Spleen (tissue), 11 donors: ENCODE measurements around the gene VGF. TPM values are rescaled to one million over a fixed set of nuclear protein-coding genes. Genes with fewer than 3 reads are reported as not detected.

Source experiments
- DNase-seq: peaks from one replicate; pipeline ENCODE4 v3.0.0-alpha.2; 2020
- H3K27ac ChIP-seq, 8 donors: fragments of 200-600 bp; sonication (generic) in 7 of 8; 1 replicate in 4 of 8; 2 replicates in 4 of 8; pipeline versions ENCODE4 v1.5.0 to v1.8.0; 2016 to 2021; ENCODE audit warnings: inconsistent platforms in 4 of 8, mild to moderate bottlenecking in 4 of 8, moderate library complexity in 1 of 8
- H3K27me3 ChIP-seq, 7 donors: fragments of 200-600 bp; sonication (generic) in 6 of 7; replicated peaks in 1 of 7; 1 replicate in 4 of 7; 2 replicates in 3 of 7; pipeline versions ENCODE4 v1.5.0 to v1.8.0; 2016 to 2021; ENCODE audit warnings: inconsistent platforms in 3 of 7, mild to moderate bottlenecking in 1 of 7
- H3K36me3 ChIP-seq, 6 donors: fragments of 200-600 bp; sonication (generic) in 5 of 6; 1 replicate in 4 of 6; 2 replicates in 2 of 6; pipeline versions ENCODE4 v1.5.0 to v1.8.0; 2016 to 2021; ENCODE audit warnings: inconsistent platforms in 2 of 6
- H3K4me1 ChIP-seq, 6 donors: fragments of 200-600 bp; sonication (generic) in 5 of 6; 1 replicate in 3 of 6; 2 replicates in 3 of 6; pipeline versions ENCODE4 v1.5.0 to v1.8.0; 2016 to 2021; ENCODE audit warnings: inconsistent platforms in 3 of 6
- H3K4me3 ChIP-seq, 8 donors: fragments of 200-600 bp; sonication (generic) in 7 of 8; 1 replicate in 4 of 8; 2 replicates in 4 of 8; pipeline versions ENCODE4 v1.5.0 to v1.8.0; 2016 to 2021; ENCODE audit warnings: inconsistent platforms in 4 of 8, mild to moderate bottlenecking in 4 of 8, moderate library complexity in 2 of 8
- H3K9me3 ChIP-seq, 8 donors: fragments of 200-600 bp; sonication (generic) in 7 of 8; 1 replicate in 4 of 8; 2 replicates in 4 of 8; pipeline versions ENCODE4 v1.5.0 to v1.8.0; 2016 to 2021; ENCODE audit warnings: inconsistent platforms in 4 of 8
- POLR2A ChIP-seq, 3 donors: fragments of 450-650 bp; IDR thresholded peaks; one replicate each; pipeline ENCODE4 v1.5.1; 2017; ENCODE audit warnings: antibody characterized with exemption in 3 of 3, mild to moderate bottlenecking in 1 of 3
- POLR2AphosphoS5 ChIP-seq, 3 donors: sonication (generic); formaldehyde crosslinking; IDR thresholded peaks; one replicate each; pipeline ENCODE4 v1.5.1; 2017; ENCODE audit warnings: antibody characterized with exemption in 3 of 3
- WGBS, 5 donors: extraction: QIAGEN DNeasy Blood & Tissue Kit in 3 of 5; methylation state at CpG; one replicate each; pipeline versions ENCODE4 v1.1.5 to v1.1.7; 2013 to 2018; 5-methylcytosine and 5-hydroxymethylcytosine counted together
- intact Hi-C: fragments of 100-400 bp; cut with DNase I; formaldehyde crosslinking; loops from one replicate; pipeline ENCODE4 v1.15.0; 2023; ENCODE audit warnings: low total_unique reads
- polyA plus RNA-seq, 3 donors: library from polyadenylated mRNA; stranded (reverse); fragments of 200-250 nt; gene quantifications; one replicate each; pipeline ENCODE4 v1.2.1, GENCODE V29; 2013
- total RNA-seq, 7 donors: library from RNA; depleted of rRNA in 3 of 7; stranded (reverse); fragments of >200 nt in 3 of 7; fragmentation: NEBNext Ultra II Directional in 4 of 7; extraction: Animal tissue kit (Norgen Biotek cat#: 25700) in 4 of 7; gene quantifications; one replicate each; pipeline versions ENCODE4 v1.1.0 to v1.2.1, GENCODE V29; 2016 to 2021
- TF ChIP-seq, protein P1 (sequence below), 11 experiments: fragments of 200-600 bp in 7 of 11; fragments of 450-650 bp in 4 of 11; sonication (generic) in 4 of 11; IDR thresholded peaks in 8 of 11; conservative IDR thresholded peaks in 3 of 11; 1 replicate in 7 of 11; 2 replicates in 4 of 11; pipeline versions ENCODE4 v1.4.0 to v1.8.0; 2016 to 2021; ENCODE audit warnings: antibody characterized with exemption in 11 of 11, inconsistent platforms in 4 of 11, mild to moderate bottlenecking in 1 of 11
- donor health status: healthy with polysubstance abuse.
- donor health status: DM: no; HTN: no; CAD: no; lungs with moderate emphysema.
- donor health status: DM: no; HTN: no; CAD: no.
- donor health status: Bipolar disorder and iron deficiency.
- donor health status: healthy.
- donor health status: DM: no; HTN: no; CAD: no.
- donor health status: DM: yes; HTN: yes; CAD: no.

VGF gene
- total and polyA plus RNA-seq, 10 donors: 0.06 to 0.21 (median 0.14) TPM; not detected in 6

DNA sequence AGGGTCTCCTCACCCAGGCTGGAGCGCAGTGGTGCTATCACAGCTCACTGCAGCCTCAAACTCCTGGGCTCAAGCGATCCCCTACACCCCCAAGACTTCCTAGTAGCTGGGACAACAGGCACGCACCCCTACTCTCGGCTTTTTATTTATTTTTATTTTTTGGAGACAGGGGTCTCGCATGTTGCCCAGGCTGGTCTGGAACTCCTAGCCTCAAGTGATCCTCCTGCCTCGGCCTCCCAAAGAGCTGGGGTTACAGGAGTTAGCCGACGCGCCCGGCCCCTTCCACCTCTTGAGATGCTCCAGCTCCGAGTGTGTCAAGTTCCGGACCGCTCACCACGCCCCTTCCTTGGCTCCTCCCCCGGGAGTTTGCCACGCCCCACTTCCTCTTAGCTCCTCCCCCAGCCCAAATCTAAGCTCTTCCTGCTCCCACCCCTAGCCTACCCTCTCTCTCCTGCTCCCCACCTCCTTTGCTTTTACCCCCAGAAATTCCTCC is 8.4 kb upstream of the VGF start:
- peaks cover 29 to 61% (median 50%) of the 10 kb centered on the region in 6 donors for H3K4me1 ChIP-seq
- H3K27ac ChIP-seq: no peak overlapping the region
- 5 to 10% (median 6%) methylated on average over 16 of the region's 16 CpGs for whole genome bisulfite sequencing, 5 donors
- H3K4me3 ChIP-seq: peak overlapping the region in 2 of 8 donors; percentile 22 to 38
- H3K27me3 ChIP-seq: peaks cover 28 to 100% (median 100%) of the 10 kb centered on the region in 7 donors
- DNase-seq: no peak
- peaks cover 0 to 3% (median 0%) of the 10 kb centered on the region in 8 donors for H3K9me3 ChIP-seq
- intact Hi-C loops: no loop called here
- H3K36me3 ChIP-seq: no peaks in the 10 kb centered on the region
- TF ChIP-seq POLR2AphosphoS5 (IDR thresholded peaks at IDR 0.05) (no peak), POLR2A (IDR thresholded peaks at IDR 0.05) (no peak)
- TF ChIP-seq, protein P1, sequence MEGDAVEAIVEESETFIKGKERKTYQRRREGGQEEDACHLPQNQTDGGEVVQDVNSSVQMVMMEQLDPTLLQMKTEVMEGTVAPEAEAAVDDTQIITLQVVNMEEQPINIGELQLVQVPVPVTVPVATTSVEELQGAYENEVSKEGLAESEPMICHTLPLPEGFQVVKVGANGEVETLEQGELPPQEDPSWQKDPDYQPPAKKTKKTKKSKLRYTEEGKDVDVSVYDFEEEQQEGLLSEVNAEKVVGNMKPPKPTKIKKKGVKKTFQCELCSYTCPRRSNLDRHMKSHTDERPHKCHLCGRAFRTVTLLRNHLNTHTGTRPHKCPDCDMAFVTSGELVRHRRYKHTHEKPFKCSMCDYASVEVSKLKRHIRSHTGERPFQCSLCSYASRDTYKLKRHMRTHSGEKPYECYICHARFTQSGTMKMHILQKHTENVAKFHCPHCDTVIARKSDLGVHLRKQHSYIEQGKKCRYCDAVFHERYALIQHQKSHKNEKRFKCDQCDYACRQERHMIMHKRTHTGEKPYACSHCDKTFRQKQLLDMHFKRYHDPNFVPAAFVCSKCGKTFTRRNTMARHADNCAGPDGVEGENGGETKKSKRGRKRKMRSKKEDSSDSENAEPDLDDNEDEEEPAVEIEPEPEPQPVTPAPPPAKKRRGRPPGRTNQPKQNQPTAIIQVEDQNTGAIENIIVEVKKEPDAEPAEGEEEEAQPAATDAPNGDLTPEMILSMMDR (IDR thresholded peaks at IDR 0.05 in 8 of 11, conservative IDR thresholded peaks at IDR 0.05 in 3 of 11): no peak

DNA sequence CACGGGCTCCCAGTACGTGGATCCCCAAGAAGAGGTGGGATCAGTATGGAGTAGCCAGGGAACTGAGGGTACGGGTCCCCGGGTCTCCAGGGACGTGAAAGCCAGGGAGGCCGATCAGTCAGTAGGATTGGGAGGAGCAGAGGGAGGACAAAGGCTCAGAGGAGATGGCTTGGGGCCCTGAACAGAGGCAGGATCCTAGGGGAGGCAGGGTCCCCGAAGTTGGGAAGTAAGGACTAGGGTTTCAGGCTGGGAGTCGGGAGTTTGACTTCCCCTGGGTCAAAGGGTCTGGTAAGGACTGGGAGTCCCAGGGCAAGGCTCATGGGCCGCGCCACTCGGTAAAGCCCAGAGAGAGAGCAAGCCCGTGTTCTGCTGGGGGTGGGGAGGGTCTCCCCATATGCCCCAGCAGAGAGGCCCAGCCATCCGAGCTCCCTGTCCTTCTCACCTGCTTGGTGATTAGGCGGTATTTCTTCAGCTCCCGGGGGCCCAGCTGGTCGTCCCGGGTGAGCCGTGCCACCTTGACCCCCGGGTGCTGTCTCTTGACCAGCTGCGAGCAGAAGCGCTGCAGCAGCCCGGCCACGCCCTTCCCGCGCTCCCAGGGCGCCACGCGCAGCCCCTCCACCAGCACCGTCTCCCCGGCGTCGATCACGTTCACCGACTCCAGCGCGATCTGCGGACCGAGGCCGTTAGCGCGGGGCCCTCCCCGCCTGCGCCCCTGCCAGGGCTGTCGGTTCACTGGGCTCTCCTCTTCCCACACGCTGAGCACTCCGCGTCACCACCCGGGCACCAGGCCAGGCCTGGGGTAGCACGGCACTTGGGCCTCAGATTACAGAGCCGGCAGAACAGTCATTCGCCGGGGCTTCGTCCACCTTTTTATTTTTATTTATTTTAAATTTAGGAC is 7.7 kb upstream of the VGF start:
- no peaks in the 10 kb centered on the region for H3K36me3 ChIP-seq
- TF ChIP-seq POLR2AphosphoS5 (IDR thresholded peaks at IDR 0.05): peak in 1 of 3 donors; percentile 33
- TF ChIP-seq, protein P1 (IDR thresholded peaks at IDR 0.05 in 8 of 11, conservative IDR thresholded peaks at IDR 0.05 in 3 of 11): no peak
- no peak overlapping the region for H3K27ac ChIP-seq
- 3 to 5% (median 3%) methylated on average over 18 to 53 of the region's 53 CpGs for WGBS, 5 donors
- intact Hi-C loops: no loop called here
- H3K4me1 ChIP-seq: peaks cover 29 to 60% (median 50%) of the 10 kb centered on the region in 6 donors
- peaks cover 28 to 100% (median 100%) of the 10 kb centered on the region in 7 donors for H3K27me3 ChIP-seq
- peaks cover 0 to 3% (median 0%) of the 10 kb centered on the region in 8 donors for H3K9me3 ChIP-seq
- peak overlapping the region in 3 of 8 donors; percentile 4 to 38 (median 22) for H3K4me3 ChIP-seq
- DNase-seq: no peak

GRCh38 chr7:101172005-101172853 is 6.9 kb upstream of the VGF start:
- peaks cover 0 to 3% (median 0%) of the 10 kb centered on the region in 8 donors for H3K9me3 ChIP-seq
- DNase-seq: no peak
- no peak overlapping the region for H3K27ac ChIP-seq
- 0 to 5% (median 3%) methylated on average over 27 to 79 of the region's 79 CpGs for WGBS, 5 donors
- TF ChIP-seq POLR2AphosphoS5 (IDR thresholded peaks at IDR 0.05) (peak; percentile 80 to 86 (median 80)), POLR2A (IDR thresholded peaks at IDR 0.05) (no peak)
- TF ChIP-seq, protein P1 (IDR thresholded peaks at IDR 0.05 in 8 of 11, conservative IDR thresholded peaks at IDR 0.05 in 3 of 11): no peak
- peaks cover 29 to 60% (median 50%) of the 10 kb centered on the region in 6 donors for H3K4me1 ChIP-seq
- no peaks in the 10 kb centered on the region for H3K36me3 ChIP-seq
- peak overlapping the region in 3 of 8 donors; percentile 1 to 38 (median 22) for H3K4me3 ChIP-seq
- peaks cover 28 to 100% (median 100%) of the 10 kb centered on the region in 7 donors for H3K27me3 ChIP-seq
- intact Hi-C loops: no loop called here
